PC-3 (cell line): ENCODE results near the gene MRPS10.

Experiments used
- EZH2phosphoT487 ChIP-seq: fragments of 300-600 bp; sonication (generic); IDR thresholded peaks from 2 replicates; pipeline ENCODE4 v1.6.1; 2018; ENCODE audit warnings: mild to moderate bottlenecking, antibody characterized with exemption, low read length, borderline replicate concordance
- TF ChIP-seq, protein P1 (sequence below): fragments of 300-600 bp; sonication (generic); conservative IDR thresholded peaks from 2 replicates; pipeline ENCODE4 v1.5.1; 2017; ENCODE audit warnings: antibody characterized with exemption, low read depth, mild to moderate bottlenecking, low read length

DNA sequence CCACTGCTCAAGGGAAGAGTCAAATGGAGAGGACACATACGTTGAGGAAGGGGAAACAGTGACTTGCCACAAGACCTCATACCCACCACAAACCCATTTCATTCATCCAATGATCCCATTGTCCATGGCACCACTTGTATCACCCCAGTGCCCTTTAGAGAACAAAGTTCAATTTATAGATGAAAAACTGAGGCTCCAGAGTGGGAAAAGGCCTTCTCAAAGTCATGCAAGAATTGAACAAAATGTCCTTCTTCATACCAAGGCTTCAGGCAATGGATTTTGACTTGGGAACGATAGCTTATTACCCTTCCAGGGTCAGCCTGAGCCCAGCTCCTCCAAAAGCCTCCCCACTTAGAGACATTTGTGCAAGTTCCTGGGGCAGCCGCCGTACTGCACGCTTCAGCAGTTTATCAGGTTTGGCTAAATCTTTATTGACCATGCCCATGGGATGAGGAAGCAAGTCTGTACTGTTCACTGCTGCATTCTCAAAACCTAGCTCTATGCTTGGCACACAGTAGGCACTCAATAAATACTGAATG lies 47.3 kb upstream of the MRPS10 start:
- TF ChIP-seq, protein P1, sequence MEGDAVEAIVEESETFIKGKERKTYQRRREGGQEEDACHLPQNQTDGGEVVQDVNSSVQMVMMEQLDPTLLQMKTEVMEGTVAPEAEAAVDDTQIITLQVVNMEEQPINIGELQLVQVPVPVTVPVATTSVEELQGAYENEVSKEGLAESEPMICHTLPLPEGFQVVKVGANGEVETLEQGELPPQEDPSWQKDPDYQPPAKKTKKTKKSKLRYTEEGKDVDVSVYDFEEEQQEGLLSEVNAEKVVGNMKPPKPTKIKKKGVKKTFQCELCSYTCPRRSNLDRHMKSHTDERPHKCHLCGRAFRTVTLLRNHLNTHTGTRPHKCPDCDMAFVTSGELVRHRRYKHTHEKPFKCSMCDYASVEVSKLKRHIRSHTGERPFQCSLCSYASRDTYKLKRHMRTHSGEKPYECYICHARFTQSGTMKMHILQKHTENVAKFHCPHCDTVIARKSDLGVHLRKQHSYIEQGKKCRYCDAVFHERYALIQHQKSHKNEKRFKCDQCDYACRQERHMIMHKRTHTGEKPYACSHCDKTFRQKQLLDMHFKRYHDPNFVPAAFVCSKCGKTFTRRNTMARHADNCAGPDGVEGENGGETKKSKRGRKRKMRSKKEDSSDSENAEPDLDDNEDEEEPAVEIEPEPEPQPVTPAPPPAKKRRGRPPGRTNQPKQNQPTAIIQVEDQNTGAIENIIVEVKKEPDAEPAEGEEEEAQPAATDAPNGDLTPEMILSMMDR, result no peak
- no peak for TF ChIP-seq EZH2phosphoT487
